ENCODE results near the gene PROSER3. TPM values are rescaled to one million over a fixed set of nuclear protein-coding genes. Genes with fewer than 3 reads are reported as not detected.

PROSER3 gene
- total and polyA plus RNA-seq, 2 of the 13 experiments (the other 11 are each of a cell fraction or from before 2014, with no cell fraction given) = 5.1 to 5.7 TPM

DNA sequence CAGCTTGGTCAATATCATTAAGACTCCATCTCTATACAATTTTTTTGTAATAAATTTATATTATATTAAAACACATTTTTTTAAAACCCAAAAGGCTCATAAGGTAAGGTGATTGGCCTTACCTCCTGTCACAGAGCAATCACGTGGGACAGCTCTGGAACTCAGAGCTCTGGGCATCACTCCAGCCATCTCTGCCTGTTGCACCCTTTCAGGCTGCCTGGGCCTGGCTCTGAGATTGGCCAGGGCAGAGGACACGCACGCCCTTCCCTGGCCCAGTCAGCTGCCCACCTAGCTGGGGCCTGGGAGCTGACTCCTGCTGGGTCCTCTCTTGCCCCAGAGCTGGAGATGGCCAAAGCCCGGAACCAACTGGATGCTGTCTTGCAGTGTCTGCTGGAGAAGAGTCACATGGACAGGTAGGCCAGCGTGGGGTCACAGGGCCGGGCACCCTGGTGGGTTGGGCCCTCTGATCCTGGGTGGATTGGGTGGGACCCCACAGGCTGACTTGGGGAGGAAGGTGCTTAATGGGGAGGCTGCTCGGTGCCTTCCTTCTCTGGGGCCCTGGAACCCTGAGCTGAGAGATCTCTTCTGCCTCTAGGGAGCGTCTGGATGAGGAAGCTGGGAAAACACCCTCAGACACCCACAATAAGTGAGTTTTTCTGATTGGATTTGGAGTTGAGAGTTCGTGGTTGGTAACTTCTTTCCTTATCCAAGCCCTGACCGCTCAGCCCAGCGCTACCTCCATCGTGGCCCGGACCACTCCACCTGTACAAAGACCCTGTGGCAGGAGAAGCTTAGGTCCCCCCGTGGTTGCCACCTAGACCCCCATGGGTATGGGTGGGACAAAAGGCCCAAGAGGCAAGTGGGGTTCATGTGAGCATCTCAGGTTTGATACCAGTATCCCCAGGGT lies 5.9 kb upstream of the PROSER3 start:
- TF ChIP-seq PHB2 (IDR thresholded peaks at IDR 0.05; ENCODE audit: partially characterized antibody) = no peak
- no peak for TF ChIP-seq ZNF766 (CRISPR knock-in tag; IDR thresholded peaks at IDR 0.05; ENCODE audit: borderline replicate concordance)
- no peak for TF ChIP-seq ZNF34 (CRISPR knock-in tag; IDR thresholded peaks at IDR 0.05; ENCODE audit: borderline replicate concordance)
- TF ChIP-seq, protein P1, sequence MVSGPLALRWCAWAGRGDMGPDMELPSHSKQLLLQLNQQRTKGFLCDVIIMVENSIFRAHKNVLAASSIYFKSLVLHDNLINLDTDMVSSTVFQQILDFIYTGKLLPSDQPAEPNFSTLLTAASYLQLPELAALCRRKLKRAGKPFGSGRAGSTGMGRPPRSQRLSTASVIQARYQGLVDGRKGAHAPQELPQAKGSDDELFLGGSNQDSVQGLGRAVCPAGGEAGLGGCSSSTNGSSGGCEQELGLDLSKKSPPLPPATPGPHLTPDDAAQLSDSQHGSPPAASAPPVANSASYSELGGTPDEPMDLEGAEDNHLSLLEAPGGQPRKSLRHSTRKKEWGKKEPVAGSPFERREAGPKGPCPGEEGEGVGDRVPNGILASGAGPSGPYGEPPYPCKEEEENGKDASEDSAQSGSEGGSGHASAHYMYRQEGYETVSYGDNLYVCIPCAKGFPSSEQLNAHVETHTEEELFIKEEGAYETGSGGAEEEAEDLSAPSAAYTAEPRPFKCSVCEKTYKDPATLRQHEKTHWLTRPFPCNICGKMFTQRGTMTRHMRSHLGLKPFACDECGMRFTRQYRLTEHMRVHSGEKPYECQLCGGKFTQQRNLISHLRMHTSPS (CRISPR knock-in tag; IDR thresholded peaks at IDR 0.05; ENCODE audit: low read depth) = no peak
- TF ChIP-seq SETDB1 (CRISPR knock-in tag; IDR thresholded peaks at IDR 0.05; ENCODE audit: borderline replicate concordance) = no peak
- no peak for TF ChIP-seq SCMH1 (CRISPR knock-in tag; IDR thresholded peaks at IDR 0.05; ENCODE audit: borderline replicate concordance)
- no peak for TF ChIP-seq ARID2 (CRISPR knock-in tag; IDR thresholded peaks at IDR 0.05; ENCODE audit: borderline replicate concordance)
- no peak for TF ChIP-seq ZNF496 (CRISPR knock-in tag; IDR thresholded peaks at IDR 0.05; ENCODE audit: insufficient replicate concordance)
- TF ChIP-seq NKX3-1 (CRISPR knock-in tag; IDR thresholded peaks at IDR 0.05) = no peak
- TF ChIP-seq ZNF674 (CRISPR knock-in tag; IDR thresholded peaks at IDR 0.05; ENCODE audit: low read depth) = no peak
- TF ChIP-seq ZNF335 (CRISPR knock-in tag; IDR thresholded peaks at IDR 0.05) = no peak
- no peak for TF ChIP-seq HOXA7 (CRISPR knock-in tag; IDR thresholded peaks at IDR 0.05)
- no peak for TF ChIP-seq RFX5 (IDR thresholded peaks at IDR 0.05; ENCODE audit: low read depth, low read length)
- 98% methylated on average over 10 of the region's 14 CpGs for WGBS (ENCODE audit: low lambda C conversion rate)
- Histone ChIP-seq H3K27me3 (ENCODE audit: control insufficient read depth in 1 of 2, insufficient read depth in 2 of 2, low read length in 2 of 2) (no peaks in the 10 kb centered on the region; a peak in 1 of 5 replicates), H3K36me3 (replicated peaks in 1 of 2; ENCODE audit: control insufficient read depth in 1 of 2, insufficient read depth in 2 of 2, low read length in 2 of 2) (peaks cover 3 to 20% of the 10 kb centered on the region in 2 experiments; a peak in 3 of 5 replicates), H3K9me3 (ENCODE audit: low read length) (no peaks in the 10 kb centered on the region), H3K4me1 (ENCODE audit: insufficient read depth, low read length) (peaks cover 26% of the 10 kb centered on the region), H2AFZ (ENCODE audit: low read length) (no peak overlapping the region), H3K9ac (ENCODE audit: insufficient read depth, low read depth, low read length) (no peak overlapping the region), H3K27ac (ENCODE audit: extremely low read length, insufficient read depth, low read length) (no peak overlapping the region), H3K4me2 (ENCODE audit: low read depth, low read length) (no peak overlapping the region), H3K4me3 (replicated peaks in 1 of 3; ENCODE audit: insufficient read depth in 1 of 3, low read depth in 2 of 3, low read length in 3 of 3) (no peak overlapping the region), H4K20me1 (ENCODE audit: insufficient read depth, low read length) (no peaks in the 10 kb centered on the region), H3K79me2 (ENCODE audit: insufficient read depth, low read length) (peaks cover 11% of the 10 kb centered on the region)
- in situ Hi-C loops (cut with HindIII; ENCODE audit: extremely low pct_ligation_motif_present, low pct_unique_long_range_greater_than_20kb) (no loop called here), intact Hi-C loops (cut with micrococcal nuclease; ENCODE audit: unreplicated experiment) (no loop called here)
- ChIA-PET CTCF (ENCODE audit: low intra/inter-chr PET ratio, low total read pairs) (no interaction called here), POLR2A (interaction anchor here (1.1 kb wide), 1 partner anchor 49 kb away, joined by 3 read pairs; no protein-coding TSS in a partner anchor)
- no TSS peak for BruUV-seq (replicated peaks)
- no peak for FAIRE-seq
- ATAC-seq = no peak
- no peak for DNase-seq (ENCODE audit: low spot score)

Data from HepG2 (cell line).